Stimulated activated CD8-positive, alpha-beta memory T cell treated with anti-CD3 and anti-CD28 coated beads, Interleukin-7, amount 100 ng/mL, for 24 hours (primary cell): ENCODE data around the gene GLYATL1.

Experiments used
- DNase-seq: peaks from one replicate; pipeline ENCODE4 v3.0.0-alpha.2; 2020; ENCODE audit warnings: low read depth

GLYATL1 gene

GRCh38 chr11:58927393-58928106 is 11.7 kb upstream of the GLYATL1 start:
- DNase-seq = no peak

- DNase-seq = no peak
Observed at GRCh38 chr11:58928107-58928499, 11.2 kb upstream of the GLYATL1 start.

GRCh38 chr11:58928691-58929090 is 10.6 kb upstream of the GLYATL1 start:
- no peak for DNase-seq

- no peak for DNase-seq
Observed at GRCh38 chr11:58930926-58931325, 8.4 kb upstream of the GLYATL1 start.

GRCh38 chr11:58933661-58934060 is 5.6 kb upstream of the GLYATL1 start:
- no peak for DNase-seq

GRCh38 chr11:58934945-58935513 is 4.3 kb upstream of the GLYATL1 start:
- no peak for DNase-seq

- no peak for DNase-seq
Observed at GRCh38 chr11:58938398-58938797, 890 bp upstream of the GLYATL1 start.

- DNase-seq = no peak
Observed at GRCh38 chr11:58940028-58940427, 740 bp downstream of the GLYATL1 start.

- no peak for DNase-seq
Observed at GRCh38 chr11:58941838-58942237, 2.5 kb downstream of the GLYATL1 start.

- DNase-seq = no peak
Observed at GRCh38 chr11:58945663-58946062, 6.4 kb downstream of the GLYATL1 start.

GRCh38 chr11:58949184-58949583 is 9.9 kb downstream of the GLYATL1 start:
- DNase-seq = no peak

GRCh38 chr11:58957922-58958321 is 18.6 kb downstream of the GLYATL1 start:
- no peak for DNase-seq

- peak; percentile 12 for DNase-seq
Observed at GRCh38 chr11:58958500-58958899, 19.2 kb downstream of the GLYATL1 start.

GRCh38 chr11:58963551-58964104 is 24.3 kb downstream of the GLYATL1 start:
- DNase-seq = no peak

GRCh38 chr11:58965246-58965985 is 26.1 kb downstream of the GLYATL1 start:
- no peak for DNase-seq

GRCh38 chr11:58968251-58968711 is 29.0 kb downstream of the GLYATL1 start:
- no peak for DNase-seq

GRCh38 chr11:58977470-58977869 is 38.2 kb downstream of the GLYATL1 start:
- DNase-seq = no peak

- no peak for DNase-seq
Observed at GRCh38 chr11:58979222-58979621, 39.9 kb downstream of the GLYATL1 start.

- no peak for DNase-seq
Observed at GRCh38 chr11:58980159-58980843, 41.0 kb downstream of the GLYATL1 start.

- no peak for DNase-seq
Observed at GRCh38 chr11:58992489-58992888, 53.2 kb downstream of the GLYATL1 start.

GRCh38 chr11:58994171-58994570 is 54.9 kb downstream of the GLYATL1 start:
- no peak for DNase-seq
